Measurements from ENCODE around the gene OR52B2. TPM values are rescaled to one million over a fixed set of nuclear protein-coding genes. Genes with fewer than 3 reads are reported as not detected.
"Not testable (repeated sequence)": the region's sequence is repeated elsewhere in the genome, so short reads cannot be mapped to it uniquely, and the experiment has no call there.

OR52B2 gene
- total and polyA plus RNA-seq, 7 donors = not detected

- 70 to 83% methylated on average over 2 of the region's 2 CpGs for WGBS, 2 donors
- TF ChIP-seq CTCF (IDR thresholded peaks at IDR 0.05) (no peak), POLR2A (IDR thresholded peaks at IDR 0.05) (no peak), POLR2AphosphoS5 (IDR thresholded peaks at IDR 0.05) (no peak), EP300 (IDR thresholded peaks at IDR 0.05) (no peak)
- Histone ChIP-seq H3K4me3 (no peak overlapping the region), H3K4me1 (no peaks in the 10 kb centered on the region), H3K27me3 (no peaks in the 10 kb centered on the region), H3K9me3 (no peaks in the 10 kb centered on the region), H3K27ac (no peak overlapping the region), H3K36me3 (no peaks in the 10 kb centered on the region)
- no peak for DNase-seq
- intact Hi-C loops (cut with DNase I) = no loop called here
These were observed 5.3 kb upstream of the OR52B2 start for GRCh38 chr11:6175440-6175839.

GRCh38 chr11:6156628-6157359, 13.3 kb downstream of the OR52B2 start:
- TF ChIP-seq POLR2AphosphoS5 (IDR thresholded peaks at IDR 0.05) = no peak
- no peak for TF ChIP-seq CTCF (IDR thresholded peaks at IDR 0.05)
- H3K36me3 ChIP-seq = no peaks in the 10 kb centered on the region

GRCh38 chr11:6152126-6152525, 18.0 kb downstream of the OR52B2 start:
- TF ChIP-seq POLR2A (IDR thresholded peaks at IDR 0.05) (no peak), POLR2AphosphoS5 (IDR thresholded peaks at IDR 0.05) (no peak), EP300 (IDR thresholded peaks at IDR 0.05) (no peak), CTCF (IDR thresholded peaks at IDR 0.05) (no peak)
- Histone ChIP-seq H3K9me3 (no peaks in the 10 kb centered on the region), H3K27me3 (no peaks in the 10 kb centered on the region), H3K36me3 (no peaks in the 10 kb centered on the region), H3K27ac (no peak overlapping the region), H3K4me3 (no peak overlapping the region), H3K4me1 (no peaks in the 10 kb centered on the region)
- 95 to 97% methylated on average over 2 of the region's 2 CpGs for WGBS, 2 donors
- DNase-seq = no peak
- intact Hi-C loops (cut with DNase I) = no loop called here

More at GRCh38 chr11:6156628-6157359, 13.3 kb downstream of the OR52B2 start:
- no peaks in the 10 kb centered on the region for H3K9me3 ChIP-seq
- H3K4me3 ChIP-seq = no peak overlapping the region
- H3K4me1 ChIP-seq = no peaks in the 10 kb centered on the region
- intact Hi-C loops (cut with DNase I) = no loop called here
- DNase-seq = no peak
- no peak overlapping the region for H3K27ac ChIP-seq
- 79 to 89% methylated on average over 7 of the region's 7 CpGs for WGBS, 2 donors
- H3K27me3 ChIP-seq = no peaks in the 10 kb centered on the region

- TF ChIP-seq CTCF (IDR thresholded peaks at IDR 0.05) (no peak), EP300 (IDR thresholded peaks at IDR 0.05) (no peak), POLR2AphosphoS5 (IDR thresholded peaks at IDR 0.05) (no peak)
- Histone ChIP-seq H3K27ac (no peak overlapping the region), H3K27me3 (no peaks in the 10 kb centered on the region), H3K36me3 (no peaks in the 10 kb centered on the region), H3K4me3 (no peak overlapping the region), H3K9me3 (no peaks in the 10 kb centered on the region), H3K4me1 (no peaks in the 10 kb centered on the region)
- intact Hi-C loops (cut with DNase I) = no loop called here
- WGBS, 2 donors = 20 to 36% methylated on average over 1 of the region's 1 CpG
- no peak for DNase-seq
These were observed 19.0 kb downstream of the OR52B2 start for GRCh38 chr11:6151117-6151516.

- H3K4me3 ChIP-seq; H3K27me3 ChIP-seq; H3K4me1 ChIP-seq; intact Hi-C loops (cut with DNase I); DNase-seq; H3K9me3 ChIP-seq; H3K36me3 ChIP-seq; H3K27ac ChIP-seq: not testable (repeated sequence)
- 25 to 66% methylated on average over 13 to 18 of the region's 21 CpGs for WGBS, 2 donors
These were observed 26.4 kb downstream of the OR52B2 start for GRCh38 chr11:6143737-6144136.
